Neural cell (in vitro differentiated cells): ENCODE data around the gene DIS3L2. TPM values are rescaled to one million over a fixed set of nuclear protein-coding genes. Genes with fewer than 3 reads are reported as not detected.

Source experiments
- H2AFZ ChIP-seq: fragments of 200-600, 300-800 bp; sonication (generic), shearing (Covaris generic); 2 replicates; pipeline ENCODE4 v1.6.0; 2014; ENCODE audit warnings: low read depth, mild to moderate bottlenecking, antibody characterized with exemption, low read length, moderate library complexity
- H3F3A ChIP-seq: fragments of 200-600 bp; shearing (Covaris generic); 2 replicates; pipeline ENCODE4 v1.6.1; 2016; ENCODE audit warnings: mild to moderate bottlenecking, moderate library complexity, mixed read lengths, antibody characterized with exemption, low read length; ENCODE audit not compliant: insufficient read depth, poor library complexity, severe bottlenecking
- H3K27ac ChIP-seq: fragments of 200-600, 300-800 bp; sonication (generic), shearing (Covaris generic); 2 replicates; pipeline ENCODE4 v1.5.1; 2014; ENCODE audit warnings: mild to moderate bottlenecking, low read length, moderate library complexity
- H3K27me3 ChIP-seq: fragments of 300-800, 200-600 bp; sonication (generic), shearing (Covaris generic); 2 replicates; pipeline ENCODE4 v1.6.0; 2014; ENCODE audit warnings: mild to moderate bottlenecking, low read depth, low read length, moderate library complexity; ENCODE audit not compliant: insufficient read depth
- H3K36me3 ChIP-seq: fragments of 300-800, 200-600 bp; sonication (generic), shearing (Covaris generic); 2 replicates; pipeline ENCODE4 v1.5.1; 2014; ENCODE audit warnings: mild to moderate bottlenecking, antibody characterized with exemption, low read length, moderate library complexity; ENCODE audit not compliant: insufficient read depth
- H3K4me2 ChIP-seq: fragments of 300-800, 200-600 bp; sonication (generic), shearing (Covaris generic); 2 replicates; pipeline ENCODE4 v1.6.0; 2014; ENCODE audit warnings: mild to moderate bottlenecking, low read length
- H3K4me3 ChIP-seq: fragments of 300-800, 200-600 bp; sonication (generic), shearing (Covaris generic); 2 replicates; pipeline ENCODE4 v1.5.1; 2014; ENCODE audit warnings: mild to moderate bottlenecking, low read length, moderate library complexity
- H3K79me2 ChIP-seq: fragments of 200-600 bp; shearing (Covaris generic); replicated peaks from 2 replicates; pipeline ENCODE4 v1.6.0; 2014; ENCODE audit warnings: mild to moderate bottlenecking, low read length, moderate library complexity; ENCODE audit not compliant: insufficient read depth
- H3K9ac ChIP-seq: fragments of 300-800, 200-600 bp; sonication (generic), shearing (Covaris generic); 2 replicates; pipeline ENCODE4 v1.6.1; 2016; ENCODE audit warnings: mild to moderate bottlenecking, low read length, mixed read lengths
- H3K9me2 ChIP-seq: fragments of 200-600 bp; shearing (Covaris generic); 2 replicates; pipeline ENCODE4 v1.6.1; 2016; ENCODE audit warnings: mild to moderate bottlenecking, low read length, mixed read lengths; ENCODE audit not compliant: insufficient read depth
- H3K9me3 ChIP-seq: fragments of 200-600, 300-800 bp; sonication (generic), shearing (Covaris generic); 2 replicates; pipeline ENCODE4 v1.6.1; 2016; ENCODE audit warnings: mild to moderate bottlenecking, mixed run types, low read length, moderate library complexity, mixed read lengths
- H4K20me1 ChIP-seq: fragments of 200-600 bp; shearing (Covaris generic); 2 replicates; pipeline ENCODE4 v1.6.1; 2016; ENCODE audit warnings: mild to moderate bottlenecking, mixed run types; ENCODE audit not compliant: insufficient read depth
- EP300 ChIP-seq: fragments of 450-650 bp; conservative IDR thresholded peaks from 2 replicates; pipeline ENCODE4 v1.6.1; 2014; ENCODE audit warnings: antibody characterized with exemption, mild to moderate bottlenecking, moderate library complexity; ENCODE audit not compliant: poor library complexity, severe bottlenecking
- EZH2 ChIP-seq: fragments of 200-600, 300-800 bp; shearing (Covaris generic), sonication (generic); IDR thresholded peaks from 2 replicates; pipeline ENCODE4 v1.6.1; 2014; ENCODE audit warnings: antibody characterized with exemption, low read length, borderline replicate concordance, mild to moderate bottlenecking; ENCODE audit not compliant: insufficient read depth, poor library complexity, severe bottlenecking
- MXI1 ChIP-seq: fragments of 450-650 bp; conservative IDR thresholded peaks from 2 replicates; pipeline ENCODE4 v1.6.1; 2014; ENCODE audit warnings: antibody characterized with exemption, mild to moderate bottlenecking; ENCODE audit not compliant: poor library complexity, severe bottlenecking
- POLR2AphosphoS5 ChIP-seq: IDR thresholded peaks from 2 replicates; pipeline ENCODE4 v1.6.1; 2012
- RAD21 ChIP-seq: fragments of 450-650 bp; conservative IDR thresholded peaks from 2 replicates; pipeline ENCODE4 v1.6.1; 2014; ENCODE audit warnings: antibody characterized with exemption, mild to moderate bottlenecking, moderate library complexity
- SMC3 ChIP-seq: fragments of 450-650 bp; conservative IDR thresholded peaks from 2 replicates; pipeline ENCODE4 v1.6.1; 2014; ENCODE audit warnings: antibody characterized with exemption, mild to moderate bottlenecking, moderate library complexity; ENCODE audit not compliant: poor library complexity
- TAF1 ChIP-seq: IDR thresholded peaks from 2 replicates; pipeline ENCODE4 v1.6.1; 2012; ENCODE audit warnings: low read depth
- polyA plus RNA-seq: library from polyadenylated mRNA; depleted of rRNA; stranded (reverse); fragments of >200 nt; gene quantifications from 2 replicates; pipeline ENCODE4 v1.2.3, GENCODE V29; 2014
- TF ChIP-seq, protein P1 (sequence below): IDR thresholded peaks from 2 replicates; pipeline ENCODE4 v1.6.1; 2012; ENCODE audit warnings: borderline replicate concordance
- TF ChIP-seq, protein P2 (sequence below): fragments of 450-650 bp; IDR thresholded peaks from 2 replicates; pipeline ENCODE4 v1.5.1; 2014; ENCODE audit warnings: antibody characterized with exemption, mild to moderate bottlenecking, moderate library complexity; ENCODE audit not compliant: poor library complexity, severe bottlenecking

Gene DIS3L2
- polyA plus RNA-seq, 1 donor from 2014 or later: 20.0 TPM

DNA sequence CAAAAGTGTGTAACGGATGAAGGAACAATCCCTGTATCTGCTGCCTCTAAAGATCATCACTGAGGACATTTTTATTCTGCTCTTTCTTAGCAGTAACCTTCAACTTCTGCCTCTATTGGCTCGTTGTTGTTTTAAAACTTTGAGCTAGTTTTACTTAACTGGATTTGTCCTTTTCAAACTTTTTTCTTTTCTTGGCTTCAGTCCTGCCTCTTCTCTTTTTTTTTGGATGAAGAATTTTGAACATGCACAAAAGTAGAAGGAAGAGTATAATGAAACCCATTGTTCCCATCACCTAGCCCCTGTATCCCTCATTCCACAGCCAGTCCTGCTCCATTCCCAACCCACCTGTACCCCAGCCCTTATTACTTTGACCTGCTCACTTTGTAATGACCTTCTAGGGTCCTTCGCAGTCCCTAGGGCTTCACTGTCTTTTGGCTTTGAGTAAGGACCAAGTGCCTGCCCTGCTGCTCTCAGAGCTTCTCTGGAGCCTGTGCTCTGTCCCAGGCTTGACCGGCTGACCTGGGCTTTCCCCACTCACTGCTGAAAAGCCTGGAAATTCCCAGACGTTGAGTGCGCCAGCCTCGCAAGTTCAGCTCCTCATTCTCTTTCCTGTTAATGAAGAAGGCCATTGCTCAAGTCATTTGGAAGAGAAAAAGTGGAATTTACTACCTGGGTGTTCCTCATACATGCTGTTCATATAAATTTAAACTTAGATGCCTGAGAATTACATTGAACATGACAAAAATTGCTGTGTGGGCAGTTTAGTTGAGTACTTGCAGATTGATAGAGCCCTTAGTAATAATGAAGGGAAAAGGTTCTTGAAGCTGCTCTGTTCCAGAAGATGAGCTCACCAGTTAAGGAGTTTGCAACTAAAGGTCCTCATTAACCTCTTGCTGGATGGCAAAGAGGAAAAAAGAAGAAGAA is 267.7 kb downstream of the DIS3L2 start:
- no peaks in the 10 kb centered on the region for H3K9me3 ChIP-seq
- TF ChIP-seq MXI1 (no peak), RAD21 (no peak), TAF1 (no peak), EP300 (no peak), POLR2AphosphoS5 (no peak), EZH2 (no peak), SMC3 (no peak)
- TF ChIP-seq, protein P1, sequence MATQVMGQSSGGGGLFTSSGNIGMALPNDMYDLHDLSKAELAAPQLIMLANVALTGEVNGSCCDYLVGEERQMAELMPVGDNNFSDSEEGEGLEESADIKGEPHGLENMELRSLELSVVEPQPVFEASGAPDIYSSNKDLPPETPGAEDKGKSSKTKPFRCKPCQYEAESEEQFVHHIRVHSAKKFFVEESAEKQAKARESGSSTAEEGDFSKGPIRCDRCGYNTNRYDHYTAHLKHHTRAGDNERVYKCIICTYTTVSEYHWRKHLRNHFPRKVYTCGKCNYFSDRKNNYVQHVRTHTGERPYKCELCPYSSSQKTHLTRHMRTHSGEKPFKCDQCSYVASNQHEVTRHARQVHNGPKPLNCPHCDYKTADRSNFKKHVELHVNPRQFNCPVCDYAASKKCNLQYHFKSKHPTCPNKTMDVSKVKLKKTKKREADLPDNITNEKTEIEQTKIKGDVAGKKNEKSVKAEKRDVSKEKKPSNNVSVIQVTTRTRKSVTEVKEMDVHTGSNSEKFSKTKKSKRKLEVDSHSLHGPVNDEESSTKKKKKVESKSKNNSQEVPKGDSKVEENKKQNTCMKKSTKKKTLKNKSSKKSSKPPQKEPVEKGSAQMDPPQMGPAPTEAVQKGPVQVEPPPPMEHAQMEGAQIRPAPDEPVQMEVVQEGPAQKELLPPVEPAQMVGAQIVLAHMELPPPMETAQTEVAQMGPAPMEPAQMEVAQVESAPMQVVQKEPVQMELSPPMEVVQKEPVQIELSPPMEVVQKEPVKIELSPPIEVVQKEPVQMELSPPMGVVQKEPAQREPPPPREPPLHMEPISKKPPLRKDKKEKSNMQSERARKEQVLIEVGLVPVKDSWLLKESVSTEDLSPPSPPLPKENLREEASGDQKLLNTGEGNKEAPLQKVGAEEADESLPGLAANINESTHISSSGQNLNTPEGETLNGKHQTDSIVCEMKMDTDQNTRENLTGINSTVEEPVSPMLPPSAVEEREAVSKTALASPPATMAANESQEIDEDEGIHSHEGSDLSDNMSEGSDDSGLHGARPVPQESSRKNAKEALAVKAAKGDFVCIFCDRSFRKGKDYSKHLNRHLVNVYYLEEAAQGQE: no peak
- TF ChIP-seq, protein P2, sequence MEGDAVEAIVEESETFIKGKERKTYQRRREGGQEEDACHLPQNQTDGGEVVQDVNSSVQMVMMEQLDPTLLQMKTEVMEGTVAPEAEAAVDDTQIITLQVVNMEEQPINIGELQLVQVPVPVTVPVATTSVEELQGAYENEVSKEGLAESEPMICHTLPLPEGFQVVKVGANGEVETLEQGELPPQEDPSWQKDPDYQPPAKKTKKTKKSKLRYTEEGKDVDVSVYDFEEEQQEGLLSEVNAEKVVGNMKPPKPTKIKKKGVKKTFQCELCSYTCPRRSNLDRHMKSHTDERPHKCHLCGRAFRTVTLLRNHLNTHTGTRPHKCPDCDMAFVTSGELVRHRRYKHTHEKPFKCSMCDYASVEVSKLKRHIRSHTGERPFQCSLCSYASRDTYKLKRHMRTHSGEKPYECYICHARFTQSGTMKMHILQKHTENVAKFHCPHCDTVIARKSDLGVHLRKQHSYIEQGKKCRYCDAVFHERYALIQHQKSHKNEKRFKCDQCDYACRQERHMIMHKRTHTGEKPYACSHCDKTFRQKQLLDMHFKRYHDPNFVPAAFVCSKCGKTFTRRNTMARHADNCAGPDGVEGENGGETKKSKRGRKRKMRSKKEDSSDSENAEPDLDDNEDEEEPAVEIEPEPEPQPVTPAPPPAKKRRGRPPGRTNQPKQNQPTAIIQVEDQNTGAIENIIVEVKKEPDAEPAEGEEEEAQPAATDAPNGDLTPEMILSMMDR: no peak
- H4K20me1 ChIP-seq: no peaks in the 10 kb centered on the region
- no peaks in the 10 kb centered on the region for H3F3A ChIP-seq
- no peak overlapping the region for H3K4me3 ChIP-seq
- no peak overlapping the region for H3K4me2 ChIP-seq
- H3K79me2 ChIP-seq: no peaks in the 10 kb centered on the region
- no peaks in the 10 kb centered on the region for H3K27me3 ChIP-seq
- no peak overlapping the region for H3K27ac ChIP-seq
- H3K9me2 ChIP-seq: no peaks in the 10 kb centered on the region
- no peak overlapping the region for H2AFZ ChIP-seq
- no peaks in the 10 kb centered on the region for H3K36me3 ChIP-seq
- H3K9ac ChIP-seq: no peak overlapping the region

DNA sequence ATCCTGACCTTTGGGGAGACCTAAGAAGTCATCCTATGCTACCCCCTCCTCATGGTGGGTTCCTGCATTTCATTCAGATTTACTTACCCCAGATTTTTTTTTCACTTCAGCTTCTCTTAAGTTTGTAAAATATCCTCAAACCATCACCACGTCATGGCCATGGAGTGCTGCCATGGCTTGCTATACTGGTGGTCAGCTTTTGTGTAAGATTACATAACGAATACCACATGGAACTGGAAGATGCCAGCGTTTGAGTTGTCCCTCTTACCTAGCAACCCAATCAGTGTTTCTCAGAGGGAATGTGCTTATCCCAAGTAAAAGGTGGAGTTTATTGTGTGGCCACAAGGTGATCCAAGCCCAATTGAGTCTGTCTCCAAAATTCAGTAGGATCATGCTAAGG is 268.4 kb downstream of the DIS3L2 start:
- Histone ChIP-seq H3K79me2 (no peaks in the 10 kb centered on the region), H3K9me3 (no peaks in the 10 kb centered on the region), H3K27ac (no peak overlapping the region), H3K4me3 (no peak overlapping the region), H3F3A (no peaks in the 10 kb centered on the region), H4K20me1 (no peaks in the 10 kb centered on the region), H3K9me2 (no peaks in the 10 kb centered on the region), H3K27me3 (no peaks in the 10 kb centered on the region), H2AFZ (no peak overlapping the region), H3K4me2 (no peak overlapping the region), H3K9ac (no peak overlapping the region), H3K36me3 (no peaks in the 10 kb centered on the region)
- TF ChIP-seq RAD21 (no peak), TAF1 (no peak), POLR2AphosphoS5 (no peak), MXI1 (no peak), SMC3 (no peak), EZH2 (no peak)
- TF ChIP-seq, protein P1: no peak
- TF ChIP-seq, protein P2: no peak
